GM18909 (cell line): ENCODE data around the gene SLC25A21.

Experiments
- ATAC-seq: cut with Tn5 transposase; IDR thresholded peaks from one replicate; pipeline ENCODE4 v1.9.1; 2021; ENCODE audit warnings: mild to moderate bottlenecking; ENCODE audit not compliant: unreplicated experiment, poor library complexity

SLC25A21 gene

DNA sequence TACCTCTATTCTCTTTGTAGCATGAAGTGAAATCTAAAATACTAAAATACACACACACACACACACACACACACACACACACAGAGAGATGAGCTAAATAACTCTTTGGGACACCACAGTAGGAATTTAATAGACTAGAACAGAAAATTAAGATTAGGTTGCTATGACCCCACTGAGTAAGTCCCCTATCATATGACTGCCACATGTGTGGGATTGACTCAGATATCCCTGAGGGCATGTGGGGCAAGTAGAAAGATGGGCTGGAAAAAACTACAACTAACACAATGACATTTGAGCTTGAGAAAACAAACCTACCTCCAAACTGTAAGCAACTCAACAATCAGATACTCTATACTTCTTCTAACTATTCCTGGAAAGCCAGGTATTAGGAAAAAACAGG is 27.0 kb downstream of the SLC25A21 start:
- ATAC-seq = no peak

DNA sequence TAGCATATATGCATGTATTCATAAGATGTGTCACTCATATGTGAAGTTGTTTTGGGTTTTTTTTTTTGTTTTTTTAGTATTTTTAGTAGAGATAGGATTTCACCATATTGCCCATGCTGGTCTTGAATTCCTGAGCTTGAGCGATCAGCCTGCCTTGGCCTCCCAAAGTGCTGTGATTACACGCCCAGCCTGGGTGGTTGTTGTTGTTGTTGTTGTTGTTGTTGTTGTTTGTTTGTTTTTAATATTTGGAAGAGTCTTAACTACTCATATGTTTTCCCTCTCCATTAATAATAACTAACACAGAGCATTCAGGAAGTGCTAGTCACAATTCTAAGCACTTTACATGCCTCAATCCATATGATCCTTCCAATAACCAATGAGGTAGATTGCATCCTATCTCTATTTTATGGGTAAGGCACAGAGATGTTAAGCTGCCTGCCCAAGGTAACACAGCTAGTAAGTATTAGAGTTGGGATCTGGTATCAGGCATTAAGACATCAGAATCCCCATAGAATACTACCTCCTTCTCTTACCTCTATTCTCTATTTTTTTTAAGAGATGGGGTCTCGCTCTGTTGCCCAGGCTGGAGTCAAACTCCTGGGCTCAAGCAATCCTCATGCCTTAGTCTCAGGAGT is 27.6 kb downstream of the SLC25A21 start:
- ATAC-seq = no peak

DNA sequence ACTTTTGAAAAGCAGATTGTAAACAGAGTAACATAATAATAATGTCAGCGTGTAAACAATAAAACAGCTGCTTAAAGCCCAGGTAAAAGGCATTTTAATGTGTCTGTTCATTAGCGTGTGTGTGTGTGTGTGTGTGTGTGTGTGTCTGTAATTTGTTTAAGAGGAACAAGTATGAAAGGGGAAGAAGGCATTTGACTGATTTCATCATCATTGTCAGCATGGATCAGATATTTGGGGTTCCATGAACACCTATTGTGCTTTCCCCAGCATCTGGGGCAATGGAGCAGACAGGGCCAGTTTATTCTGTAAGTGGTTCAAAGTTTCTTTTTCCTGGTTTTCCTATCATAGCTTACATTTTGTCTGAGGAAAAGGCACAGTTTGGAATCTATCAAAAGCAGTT is 28.9 kb downstream of the SLC25A21 start:
- ATAC-seq = no peak

DNA sequence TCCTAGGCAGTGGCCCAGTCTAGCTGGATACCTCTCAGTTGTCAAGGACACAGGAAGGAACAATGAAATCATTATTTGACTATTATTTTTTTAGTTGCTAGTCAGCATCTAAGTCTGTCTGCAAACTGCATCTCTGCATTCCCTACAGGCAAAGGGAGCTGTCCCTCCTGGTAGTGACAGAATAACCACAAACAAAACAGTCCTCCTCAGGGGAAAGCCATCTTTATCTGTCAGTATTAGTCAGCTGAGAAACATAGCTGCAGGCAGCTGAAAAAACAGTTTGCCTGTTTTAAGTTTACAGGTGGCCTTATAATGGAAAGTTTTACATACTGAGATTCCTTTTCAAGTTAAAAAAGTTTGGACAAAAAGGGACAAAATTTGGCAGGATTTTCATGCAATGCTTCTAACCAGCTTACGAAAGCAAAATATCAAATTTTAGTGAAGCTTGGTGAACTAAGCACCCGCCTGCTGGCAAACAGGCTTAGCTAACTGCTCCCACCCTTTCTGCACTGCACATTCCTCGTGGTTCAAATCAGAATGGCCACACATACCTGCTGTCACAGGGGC is 29.5 kb downstream of the SLC25A21 start:
- ATAC-seq = no peak

DNA sequence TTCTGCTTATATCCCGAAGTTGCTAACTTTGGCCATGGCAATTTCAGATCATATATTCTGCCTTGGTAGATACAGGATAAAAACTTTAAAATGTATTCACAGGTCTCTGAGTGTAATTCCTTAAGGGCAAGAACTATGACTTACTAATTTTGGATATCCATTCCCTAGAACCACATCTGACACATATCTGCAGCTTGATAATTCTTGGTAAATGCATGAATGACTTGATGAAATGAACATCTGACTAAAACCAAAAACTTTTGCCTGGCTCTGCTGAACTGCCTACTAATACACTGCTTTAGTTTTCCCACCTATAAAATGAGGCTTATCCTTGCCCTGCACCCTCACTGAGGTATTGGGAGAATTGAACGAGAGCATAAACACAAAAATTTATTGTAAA is 32.2 kb downstream of the SLC25A21 start:
- ATAC-seq = no peak

DNA sequence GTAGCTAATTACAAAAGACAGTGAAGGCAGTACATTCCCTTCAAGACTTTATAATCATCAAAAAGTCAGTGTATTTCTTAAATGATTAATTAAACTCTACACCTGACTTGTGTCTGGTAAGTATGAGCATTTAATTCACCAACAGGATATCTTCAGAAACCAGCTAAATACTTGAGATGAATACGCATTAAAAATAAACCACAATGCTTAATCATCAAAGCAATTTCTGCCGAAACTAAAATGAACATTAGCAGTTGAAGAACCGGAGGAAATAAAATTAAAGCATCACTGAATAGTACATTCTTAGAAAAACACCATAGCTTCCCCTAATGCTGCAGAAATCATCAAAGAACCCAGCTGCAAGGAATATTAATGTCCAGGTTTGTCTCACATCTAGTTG is 32.7 kb downstream of the SLC25A21 start:
- ATAC-seq = no peak

DNA sequence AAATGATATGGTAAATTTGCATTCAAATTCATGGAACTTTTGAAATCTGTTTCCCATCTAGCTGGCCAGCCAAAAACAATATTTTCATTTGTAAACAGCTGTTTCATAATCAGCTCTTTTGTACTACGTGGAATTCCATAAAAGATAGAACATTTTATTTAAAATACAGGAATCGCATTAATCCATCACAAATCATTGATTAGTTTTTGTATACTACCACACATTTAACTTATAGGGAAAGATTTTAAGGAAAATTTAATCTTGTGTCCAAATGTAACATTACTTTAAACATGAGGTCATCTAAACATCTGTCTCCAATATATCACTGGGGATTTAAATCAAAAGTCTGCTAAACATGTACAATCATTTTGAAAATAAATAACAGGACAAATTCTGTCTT is 33.5 kb downstream of the SLC25A21 start:
- ATAC-seq = no peak

DNA sequence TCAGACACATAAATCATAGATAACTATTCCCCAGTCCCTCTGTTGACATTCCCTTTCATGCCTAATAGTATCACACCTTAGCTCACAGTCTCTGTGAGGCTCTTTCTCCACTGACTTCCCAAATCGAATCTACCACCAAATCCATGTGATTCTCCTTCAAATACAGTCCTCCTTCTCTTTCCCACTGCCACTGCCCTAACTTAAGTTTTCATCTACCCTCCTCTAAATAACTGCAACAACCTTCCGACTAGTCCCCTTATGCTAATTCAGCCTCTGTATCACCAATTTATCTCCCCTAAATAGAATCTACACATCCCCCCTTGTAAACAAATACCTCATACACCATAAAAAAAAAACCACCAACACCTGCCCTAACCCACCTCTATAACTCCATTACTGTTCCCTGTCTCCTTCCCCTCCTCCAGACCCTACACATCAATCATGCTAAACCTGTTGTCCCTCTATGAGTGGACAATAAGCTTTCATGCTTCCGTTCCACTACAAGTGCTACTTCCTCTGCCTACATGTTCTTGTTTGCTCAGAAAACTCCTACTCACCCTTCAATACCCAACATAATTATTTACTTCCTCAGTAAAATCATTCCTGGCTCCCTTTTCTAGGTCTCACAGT is 39.0 kb downstream of the SLC25A21 start:
- ATAC-seq = no peak

DNA sequence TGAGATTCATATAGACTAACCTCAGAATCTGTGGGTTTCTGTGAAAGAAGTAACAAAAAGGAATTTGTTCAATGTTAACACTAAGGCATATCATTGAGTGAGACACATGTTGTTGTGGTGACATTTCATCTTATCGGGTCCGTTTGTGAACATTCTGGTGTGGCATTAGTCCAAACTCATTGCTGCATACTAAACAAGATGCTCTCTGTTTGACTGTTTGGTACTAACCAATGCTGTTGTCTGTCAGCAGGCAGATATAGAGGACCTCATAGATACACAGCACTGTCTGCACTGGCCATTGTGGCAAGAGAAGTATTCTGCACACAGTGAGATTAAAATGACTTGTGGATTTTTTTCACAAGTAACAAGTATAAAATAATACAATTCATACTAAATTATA is 41.2 kb downstream of the SLC25A21 start:
- no peak for ATAC-seq

DNA sequence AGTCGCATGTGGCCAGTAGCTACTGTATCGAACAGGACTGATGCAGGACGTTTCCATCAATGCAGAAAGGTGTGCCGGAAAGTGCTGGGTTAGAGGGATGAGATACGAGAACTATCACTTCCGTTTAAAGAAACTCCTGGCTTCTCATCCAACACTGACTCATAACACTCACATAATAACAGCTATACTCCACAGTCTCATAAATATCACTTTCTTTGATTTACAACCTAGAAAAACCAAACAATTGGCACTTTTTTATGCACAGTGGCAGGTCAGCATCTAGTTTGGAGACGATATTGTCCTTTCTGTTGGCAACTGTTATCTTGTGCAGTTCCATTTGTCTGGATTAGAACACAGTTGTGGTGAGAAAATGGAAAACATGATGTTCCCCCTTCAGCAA is 43.4 kb downstream of the SLC25A21 start:
- no peak for ATAC-seq

DNA sequence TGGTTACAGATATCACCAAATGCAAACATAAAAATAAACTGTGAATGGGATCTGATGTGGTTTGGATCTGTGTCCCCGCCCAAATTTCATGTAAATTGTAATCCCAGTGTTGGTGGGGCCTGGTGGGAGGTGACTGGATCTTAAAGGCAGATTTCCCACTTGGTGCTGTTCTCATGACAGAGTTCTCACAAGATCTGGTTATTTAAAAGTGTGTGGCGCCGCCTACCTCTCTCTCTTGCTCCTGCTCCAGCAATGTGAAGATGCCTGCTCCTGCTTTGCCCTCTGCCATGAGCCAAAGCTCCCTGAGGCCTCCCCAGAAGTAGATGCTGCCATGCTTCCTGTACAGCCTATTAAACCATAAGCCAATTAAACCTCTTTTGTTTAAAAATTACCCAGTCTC is 47.8 kb downstream of the SLC25A21 start:
- no peak for ATAC-seq

DNA sequence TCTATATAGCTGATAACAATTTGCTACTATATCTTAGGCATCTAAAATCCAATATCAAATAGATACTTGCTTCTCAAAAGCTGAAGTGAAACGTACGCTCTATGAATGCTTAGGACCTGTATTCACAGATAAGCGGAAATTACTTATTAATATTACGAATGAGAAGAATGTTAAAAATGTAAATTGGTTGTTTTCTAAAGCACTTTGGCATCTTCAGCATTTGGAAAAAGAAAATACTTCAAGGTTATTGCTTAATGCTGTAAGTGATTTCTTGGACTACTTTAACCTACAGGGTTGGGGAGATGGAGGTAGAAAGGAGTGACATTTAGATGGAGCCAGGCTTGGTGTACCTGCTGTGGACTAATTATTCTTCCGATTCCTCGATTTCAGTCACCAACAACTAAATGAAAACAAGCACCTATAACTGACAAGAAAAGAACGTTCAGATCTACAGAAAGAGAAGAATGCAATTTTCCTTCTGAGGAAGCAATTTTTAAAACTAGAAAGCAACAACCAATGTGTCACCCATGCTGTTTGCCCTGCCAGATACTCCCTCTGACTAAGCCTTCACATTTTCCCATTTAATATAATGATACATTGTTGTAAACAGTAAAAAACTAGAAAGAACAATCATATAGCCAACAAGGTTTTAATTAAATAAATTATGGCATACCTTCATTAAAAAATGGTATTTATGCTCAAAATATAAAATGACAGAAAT is 49.3 kb downstream of the SLC25A21 start:
- ATAC-seq = no peak

DNA sequence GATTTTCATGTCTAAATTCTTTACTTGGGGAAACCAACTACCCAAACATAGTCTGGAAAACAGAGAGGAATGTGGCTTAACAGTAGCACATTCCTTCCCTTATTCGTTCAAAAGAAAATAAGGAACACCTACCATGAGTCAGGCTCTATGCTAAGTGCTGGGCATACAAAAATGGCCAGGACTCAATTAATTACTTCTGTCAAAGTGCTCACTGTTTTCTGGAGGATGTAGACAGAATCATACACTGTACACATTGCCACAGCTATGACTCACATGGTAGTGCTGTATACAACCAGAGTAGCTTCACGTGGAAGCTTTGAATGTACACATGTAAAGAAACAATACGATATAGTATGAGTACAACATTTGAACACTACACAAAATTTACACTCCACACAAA is 50.1 kb downstream of the SLC25A21 start:
- ATAC-seq = no peak

DNA sequence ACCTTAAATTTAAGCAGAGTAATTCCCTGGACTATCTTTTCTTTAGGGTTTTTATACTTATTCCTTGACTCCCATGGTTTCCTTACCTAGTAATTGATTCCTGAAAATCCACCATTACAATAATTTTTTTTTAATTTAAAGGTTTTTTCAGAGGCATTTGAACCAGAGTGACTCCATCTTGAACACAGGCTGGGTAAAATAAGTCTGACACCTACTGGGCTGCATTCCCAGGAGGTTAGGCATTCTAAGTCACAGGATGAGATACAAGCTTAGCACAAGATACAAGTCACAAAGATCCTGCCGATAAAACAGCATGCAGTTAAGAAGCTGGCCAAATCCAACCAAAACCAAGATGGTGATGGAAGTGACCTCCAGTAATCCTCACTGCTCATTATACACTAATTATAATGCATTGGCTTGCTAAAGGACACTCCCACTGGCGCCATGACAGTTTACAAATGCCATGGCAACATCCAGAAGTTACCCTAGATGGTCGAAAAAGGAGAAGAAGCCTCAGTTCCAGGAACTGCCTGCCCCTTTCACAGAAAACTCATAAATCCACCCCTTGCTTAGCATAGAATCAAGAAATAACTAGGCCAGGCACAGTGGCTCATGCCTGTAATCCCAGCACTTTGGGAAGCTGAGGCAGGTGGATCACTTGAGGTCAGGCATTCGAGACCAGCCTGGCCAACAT is 53.6 kb downstream of the SLC25A21 start:
- ATAC-seq = no peak

DNA sequence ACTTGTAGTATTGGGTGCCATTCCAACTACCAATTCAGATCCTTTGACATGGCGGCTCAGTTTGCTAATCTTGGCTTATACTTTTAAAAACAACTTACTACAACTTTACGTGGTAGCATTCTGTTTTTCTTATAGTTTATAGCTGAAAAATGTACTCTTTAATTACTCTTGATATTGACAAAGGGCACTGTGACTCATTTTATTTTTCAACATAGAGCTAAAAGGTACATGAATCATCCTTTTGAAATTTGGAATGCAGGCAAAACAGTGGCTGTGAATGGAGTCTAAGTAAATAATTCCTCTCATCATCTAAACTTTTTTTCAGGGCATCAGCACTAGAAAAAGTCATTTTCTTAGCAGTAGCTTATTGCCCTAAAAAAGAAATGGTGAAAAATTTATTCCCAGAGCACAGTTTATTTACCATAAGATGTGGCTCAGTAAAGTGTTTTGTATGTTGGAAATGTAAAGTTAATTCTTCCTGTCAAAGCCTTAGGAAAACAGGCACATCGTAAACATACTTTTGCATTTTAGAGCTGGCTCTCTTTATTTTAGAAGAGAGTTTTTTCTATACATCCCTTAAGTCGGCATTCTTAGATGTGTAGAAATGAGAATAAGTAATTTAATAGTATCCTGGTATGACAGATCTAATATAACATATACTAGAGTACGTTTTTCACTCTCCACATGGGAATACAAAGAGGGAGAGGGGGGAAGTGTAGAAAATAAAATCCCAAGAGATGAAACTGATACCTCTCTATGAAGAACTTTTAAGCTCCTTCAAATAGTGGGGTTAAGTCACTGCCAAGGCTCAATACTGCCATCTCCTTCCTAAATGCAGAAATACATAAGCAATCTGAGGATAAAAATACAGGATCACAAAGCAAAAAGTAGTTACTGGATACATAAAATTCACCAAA is 55.2 kb downstream of the SLC25A21 start:
- ATAC-seq = no peak

DNA sequence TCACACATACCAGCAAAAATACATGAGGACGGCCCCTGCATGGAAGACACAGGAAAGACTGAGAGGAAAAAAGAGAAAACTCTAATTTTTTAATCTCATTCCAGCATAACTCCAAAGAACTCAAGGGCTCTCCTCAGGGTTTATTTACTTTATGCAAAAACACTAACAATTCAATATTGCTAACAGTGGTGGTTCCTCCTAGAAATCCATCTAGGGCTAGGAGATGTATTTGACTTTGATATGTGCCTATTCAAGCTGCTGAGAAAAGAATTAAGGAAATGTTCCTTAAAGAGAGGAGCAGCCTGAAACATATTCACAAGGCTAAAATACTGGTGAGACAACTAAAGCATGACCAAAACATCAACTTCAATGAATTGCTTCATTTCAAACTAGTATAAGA is 57.0 kb downstream of the SLC25A21 start:
- no peak for ATAC-seq

DNA sequence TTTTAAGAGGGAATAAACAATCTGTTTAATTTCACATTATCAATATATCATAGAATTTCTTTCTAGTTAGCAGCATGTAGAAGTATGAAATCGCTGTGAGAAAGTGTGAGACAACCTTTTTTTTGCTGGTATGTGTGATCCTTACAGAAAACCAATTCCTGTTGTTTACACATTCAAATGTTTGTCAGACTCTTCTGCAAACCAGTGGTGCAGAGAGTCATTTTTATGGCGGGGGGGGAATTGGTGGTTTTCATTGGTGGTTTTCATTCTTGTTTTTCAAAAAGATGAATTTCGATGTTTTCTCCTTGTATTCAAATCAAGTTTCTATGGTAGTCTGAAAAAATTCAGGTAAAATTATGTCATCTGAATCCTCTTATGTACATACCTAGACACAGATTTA is 57.8 kb downstream of the SLC25A21 start:
- ATAC-seq = no peak

DNA sequence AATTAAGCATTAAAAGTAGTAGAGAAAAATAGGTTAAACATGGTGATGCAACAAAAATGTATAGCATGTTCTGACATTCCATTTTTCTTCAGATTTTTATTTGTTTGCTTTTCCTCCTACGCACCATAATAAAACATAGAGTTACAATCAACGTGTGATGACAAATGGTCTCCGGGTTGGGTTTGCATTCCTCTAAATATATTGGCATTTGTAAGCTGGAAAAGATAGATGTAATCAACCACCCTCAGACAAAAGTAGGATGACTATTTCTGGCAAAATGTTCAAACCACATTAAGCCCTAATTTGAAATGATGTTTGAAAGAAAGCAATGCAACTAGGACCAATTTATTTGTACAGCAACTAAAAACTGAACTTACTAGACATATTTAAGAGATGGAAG is 58.4 kb downstream of the SLC25A21 start:
- ATAC-seq = no peak

DNA sequence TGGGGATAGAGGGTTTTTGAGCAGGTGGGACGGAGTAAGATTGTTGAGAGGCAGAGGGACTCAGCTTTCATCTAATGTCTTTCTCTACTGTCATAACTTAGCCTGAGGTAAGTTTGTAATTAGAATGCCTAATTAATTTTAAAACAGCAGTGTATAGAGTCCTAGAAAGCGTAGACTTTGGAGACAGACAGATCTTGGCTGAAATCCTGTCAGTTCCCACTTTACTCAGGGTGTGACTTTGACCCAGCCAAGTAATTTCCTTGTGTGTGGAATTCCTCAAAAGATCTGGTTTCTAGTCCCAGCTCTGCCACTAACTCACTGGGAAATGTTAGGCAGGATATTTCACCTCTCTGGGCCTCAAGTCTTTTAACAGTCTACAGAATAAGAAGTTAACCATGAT is 74.3 kb downstream of the SLC25A21 start:
- no peak for ATAC-seq

DNA sequence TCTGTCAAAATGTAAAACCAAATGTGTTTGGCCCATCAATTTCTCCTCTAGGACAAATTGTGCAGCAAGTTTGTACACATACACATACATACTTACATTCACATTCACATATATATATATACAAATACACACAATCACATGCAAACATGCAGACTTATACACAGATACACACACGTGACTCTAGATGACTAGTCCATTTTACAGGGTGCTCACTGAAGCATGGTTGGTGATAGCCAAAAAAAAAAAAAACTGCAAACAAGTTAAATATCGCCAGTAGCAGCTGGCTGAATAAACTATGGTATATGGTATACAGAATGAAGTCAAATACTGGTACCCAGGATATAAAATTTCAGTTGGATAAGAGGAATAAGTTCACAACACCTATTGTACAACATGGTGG is 77.9 kb downstream of the SLC25A21 start:
- no peak for ATAC-seq
